Embryonic facial prominence (tissue), 1 donor: ENCODE measurements around the gene LMBR1.
"Not testable (repeated sequence)": the region's sequence is repeated elsewhere in the genome, so short reads cannot be mapped to it uniquely, and the experiment has no call there.

Experiments used
- DNase-seq: peaks from one replicate; pipeline ENCODE4 v3.0.0-alpha.2; 2016; ENCODE audit errors: extremely low spot score

The LMBR1 gene

GRCh38 chr7:156906200-156906649 lies 13.2 kb upstream of the LMBR1 start:
- no peak for DNase-seq

- no peak for DNase-seq
Observed at GRCh38 chr7:156903232-156903909, 10.4 kb upstream of the LMBR1 start.

DNA sequence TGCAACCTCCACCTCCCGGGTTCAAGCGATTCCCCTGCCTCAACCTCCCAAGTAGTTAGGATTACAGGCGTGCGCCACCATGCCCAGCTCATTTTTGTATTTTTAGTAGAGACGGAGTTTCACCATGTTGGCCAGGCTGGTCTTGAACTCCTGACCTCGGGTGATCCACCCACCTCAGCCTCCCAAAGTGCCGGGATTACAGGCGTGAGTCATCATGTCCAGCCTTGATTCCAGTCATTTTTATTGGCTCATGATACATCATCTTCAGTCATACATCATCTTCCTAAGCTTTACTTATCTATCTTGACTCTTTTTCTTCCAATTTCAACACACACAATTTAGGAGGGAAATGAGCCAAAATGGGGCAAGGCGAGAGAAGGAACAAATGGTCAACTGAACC lies 7.1 kb upstream of the LMBR1 start:
- DNase-seq = not testable (repeated sequence)

DNA sequence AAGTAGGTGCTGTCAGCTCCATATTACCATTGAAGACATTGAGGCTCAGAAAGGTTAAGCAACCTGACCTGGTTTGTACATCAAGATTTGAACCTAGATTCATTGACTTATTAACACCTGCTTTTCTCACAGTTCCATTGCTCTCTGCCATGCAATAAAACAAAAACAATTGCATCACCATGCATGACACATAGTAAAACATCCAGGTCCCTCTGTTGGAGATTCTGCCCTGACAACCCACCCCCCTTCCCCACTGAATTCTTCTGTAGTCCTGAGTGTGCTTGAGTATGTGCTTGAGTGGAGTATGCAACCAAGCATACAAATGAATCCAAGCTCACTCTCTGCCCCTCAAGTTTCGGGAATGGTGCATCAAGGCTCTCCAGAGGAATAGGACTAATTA lies 6.0 kb upstream of the LMBR1 start:
- DNase-seq = no peak

DNA sequence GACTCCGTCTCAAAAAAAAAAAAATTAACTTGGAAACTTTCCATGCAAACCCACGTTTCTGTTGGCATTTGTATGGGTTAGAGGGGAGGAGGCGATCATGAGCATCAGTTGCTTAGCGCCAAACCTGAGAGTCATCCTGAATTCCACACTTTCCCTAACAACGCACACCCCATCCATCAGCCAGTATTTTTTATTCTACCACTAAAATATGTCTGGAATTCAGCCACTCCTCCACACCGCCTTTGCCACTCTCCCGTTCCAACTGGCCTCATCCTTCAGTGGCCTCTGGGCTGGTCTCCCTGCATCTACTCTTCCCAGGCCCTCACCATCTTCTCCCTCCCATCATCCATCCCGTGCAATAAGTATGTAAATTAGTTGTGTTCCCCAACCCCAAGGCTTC lies 4.7 kb upstream of the LMBR1 start:
- DNase-seq = no peak

DNA sequence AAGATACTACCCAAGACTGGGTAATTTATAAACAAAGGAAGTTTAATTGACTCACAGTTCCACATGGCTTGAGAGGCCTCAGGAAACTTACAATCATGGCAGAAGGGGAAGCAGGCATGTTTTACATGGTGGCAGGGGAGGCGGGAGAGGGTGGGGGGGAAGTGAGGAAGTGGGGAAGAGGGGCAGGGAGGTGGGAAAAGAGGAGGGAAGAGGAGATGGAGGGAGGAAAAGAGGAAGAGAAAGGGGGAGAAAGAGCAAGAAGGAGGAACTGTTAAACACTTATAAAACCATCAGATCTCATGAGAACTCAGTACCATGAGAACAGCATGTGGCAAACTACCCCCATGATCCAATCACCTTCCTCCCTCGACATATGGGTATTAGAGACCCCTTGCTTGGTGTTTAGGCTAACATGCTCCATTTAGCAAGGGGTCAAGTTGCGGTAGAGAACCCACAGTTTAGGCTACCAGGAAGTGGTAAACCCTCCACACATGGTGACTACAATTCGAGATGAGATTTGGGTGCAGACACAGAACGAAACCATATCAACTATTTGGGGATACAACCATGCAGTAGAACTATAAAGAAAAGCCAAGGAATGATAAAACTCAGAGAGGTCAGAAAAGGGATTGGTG lies 3.5 kb upstream of the LMBR1 start:
- DNase-seq = no peak

GRCh38 chr7:156895024-156895780 lies 2.2 kb upstream of the LMBR1 start:
- DNase-seq = no peak

GRCh38 chr7:156892081-156892800 lies 742 bp downstream of the LMBR1 start:
- no peak for DNase-seq

GRCh38 chr7:156889746-156890145 lies 3.2 kb downstream of the LMBR1 start:
- DNase-seq = no peak

GRCh38 chr7:156889089-156889488 lies 3.9 kb downstream of the LMBR1 start:
- DNase-seq = no peak

DNA sequence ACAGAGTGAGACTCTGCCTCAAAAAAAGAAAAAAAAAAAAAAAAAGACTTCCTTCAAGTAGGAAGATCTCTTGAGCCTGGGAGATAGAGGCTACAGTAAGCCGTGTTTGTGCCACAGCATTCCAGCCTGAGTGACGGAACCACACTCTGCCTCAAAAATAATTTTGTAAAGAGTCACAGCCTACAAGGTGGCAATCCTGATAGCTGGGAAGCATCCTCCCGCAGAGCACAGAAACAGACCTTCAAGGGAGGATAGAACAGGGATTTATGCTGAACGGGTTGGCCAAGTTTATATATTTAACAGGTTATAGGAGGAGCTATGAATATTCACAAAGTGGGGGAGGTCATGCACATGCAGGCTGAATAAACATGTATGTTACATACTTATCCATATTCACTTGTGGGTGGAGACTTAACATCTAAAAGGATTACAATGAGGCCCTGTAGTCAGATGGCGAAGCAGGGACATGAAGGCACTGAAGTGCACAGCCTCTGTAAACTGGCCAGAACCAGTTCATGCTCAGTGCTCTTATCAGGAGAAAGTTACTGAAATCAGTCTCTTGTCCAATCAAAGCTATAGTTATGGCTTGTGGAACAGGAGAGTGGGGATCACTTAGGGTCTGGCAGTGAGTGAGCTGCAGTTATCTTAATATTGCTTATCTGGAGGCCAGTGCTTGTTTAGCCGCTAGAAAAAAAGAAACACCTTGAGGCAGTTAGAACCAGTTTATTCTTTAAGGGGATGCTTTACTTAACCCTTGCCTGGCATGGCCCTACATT lies 6.8 kb downstream of the LMBR1 start:
- no peak for DNase-seq

GRCh38 chr7:156881679-156882078 lies 11.3 kb downstream of the LMBR1 start:
- no peak for DNase-seq

GRCh38 chr7:156875766-156876165 lies 17.2 kb downstream of the LMBR1 start:
- DNase-seq = no peak

- DNase-seq = not testable (repeated sequence)
Observed at GRCh38 chr7:156868363-156868762, 24.6 kb downstream of the LMBR1 start.

GRCh38 chr7:156865493-156865892 lies 27.5 kb downstream of the LMBR1 start:
- no peak for DNase-seq

- not testable (repeated sequence) for DNase-seq
Observed at GRCh38 chr7:156862022-156862421, 31.0 kb downstream of the LMBR1 start.

GRCh38 chr7:156861212-156861611 lies 31.8 kb downstream of the LMBR1 start:
- DNase-seq = no peak

GRCh38 chr7:156860099-156860498 lies 32.9 kb downstream of the LMBR1 start:
- not testable (repeated sequence) for DNase-seq

DNA sequence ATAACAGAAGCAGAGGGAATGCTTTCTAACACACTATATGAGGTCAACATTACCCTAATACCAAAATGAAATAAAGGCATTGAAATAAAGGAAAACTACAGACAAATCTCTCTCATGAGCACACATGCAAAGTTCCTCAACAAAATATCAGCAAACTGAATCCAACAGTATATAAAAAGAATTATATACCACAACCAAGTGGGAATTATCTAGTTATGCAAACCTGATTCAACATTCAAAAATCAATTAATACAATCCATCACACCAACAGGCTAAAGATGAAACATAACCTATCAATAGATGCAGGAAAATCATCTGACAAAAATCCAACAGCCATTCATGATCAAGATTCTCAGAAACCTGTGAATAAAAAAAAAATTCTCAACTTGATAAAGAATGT lies 34.5 kb downstream of the LMBR1 start:
- no peak for DNase-seq

- no peak for DNase-seq
Observed at GRCh38 chr7:156857757-156858156, 35.2 kb downstream of the LMBR1 start.

DNA sequence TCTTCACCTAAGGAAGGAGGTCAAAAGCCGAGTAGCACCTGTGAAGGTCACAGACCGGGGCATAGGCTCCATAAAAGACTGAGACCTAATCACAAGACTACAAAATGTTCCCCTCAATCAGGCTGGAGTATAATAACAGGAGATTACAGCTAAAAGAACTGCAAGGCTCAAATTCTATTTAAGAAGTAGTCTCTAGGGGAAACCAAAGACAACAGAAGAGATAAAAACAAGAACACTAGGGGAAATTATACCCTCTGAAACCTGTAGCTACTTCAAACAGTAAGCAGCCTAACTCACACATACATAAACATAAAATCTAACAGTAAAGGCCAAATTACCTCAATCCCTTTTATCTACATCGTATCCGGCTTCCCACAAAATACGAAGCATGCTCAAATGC lies 38.3 kb downstream of the LMBR1 start:
- no peak for DNase-seq
